22Rv1 (cell line): ENCODE results near the gene ST6GAL2.

ENCODE experiments used
- H3K27ac ChIP-seq: fragments of 450-650 bp; 2 replicates; pipeline ENCODE4 v1.5.1; 2017
- CTCF ChIP-seq: fragments of 450-650 bp; IDR thresholded peaks from 2 replicates; pipeline ENCODE4 v1.5.1; 2017; ENCODE audit warnings: mild to moderate bottlenecking
- ZFX ChIP-seq: fragments of 450-650 bp; IDR thresholded peaks from 2 replicates; pipeline ENCODE4 v1.6.1; 2017; ENCODE audit warnings: antibody characterized with exemption, borderline replicate concordance

The ST6GAL2 gene

GRCh38 chr2:106845716-106846115 is 40.3 kb downstream of the ST6GAL2 start:
- TF ChIP-seq CTCF (no peak), ZFX (no peak)
- no peak overlapping the region for H3K27ac ChIP-seq

GRCh38 chr2:106843910-106844250 is 42.1 kb downstream of the ST6GAL2 start:
- no peak overlapping the region for H3K27ac ChIP-seq
- TF ChIP-seq ZFX: no peak
- no peak for TF ChIP-seq CTCF

GRCh38 chr2:106843001-106843909 is 42.7 kb downstream of the ST6GAL2 start:
- TF ChIP-seq ZFX (no peak), CTCF (no peak)
- H3K27ac ChIP-seq: no peak overlapping the region

GRCh38 chr2:106841886-106842645 is 43.9 kb downstream of the ST6GAL2 start:
- no peak overlapping the region for H3K27ac ChIP-seq
- TF ChIP-seq CTCF (no peak), ZFX (no peak)

- no peak overlapping the region for H3K27ac ChIP-seq
Observed at GRCh38 chr2:106840818-106841217, 45.1 kb downstream of the ST6GAL2 start.

GRCh38 chr2:106839849-106840595 is 45.9 kb downstream of the ST6GAL2 start:
- TF ChIP-seq CTCF (peak; percentile 16; the same call in 1 of the 2 replicates), ZFX (no peak)
- no peak overlapping the region for H3K27ac ChIP-seq

More at GRCh38 chr2:106840818-106841217, 45.1 kb downstream of the ST6GAL2 start:
- TF ChIP-seq ZFX: no peak

GRCh38 chr2:106833256-106833655 is 52.7 kb downstream of the ST6GAL2 start:
- H3K27ac ChIP-seq: no peak overlapping the region
- TF ChIP-seq CTCF (no peak), ZFX (no peak)
